Ovary (tissue), 9 donors: Measurements from ENCODE around the gene SMAD3. TPM values are rescaled to one million over a fixed set of nuclear protein-coding genes. Genes with fewer than 3 reads are reported as not detected.

Experiments
- DNase-seq, 5 donors: peaks; one replicate each; pipeline ENCODE4 v3.0.0-alpha.2; 2019 to 2020
- H3K27ac ChIP-seq, 2 donors: fragments of 200-600 bp; one replicate each; pipeline versions ENCODE4 v1.5.1 to v1.8.0; 2019 to 2022
- H3K27me3 ChIP-seq: fragments of 200-600 bp; one replicate; pipeline ENCODE4 v1.8.0; 2022
- H3K36me3 ChIP-seq: fragments of 200-600 bp; sonication (generic); one replicate; pipeline ENCODE4 v1.5.1; 2019
- H3K4me1 ChIP-seq: one replicate; pipeline ENCODE4 v1.8.1; 2013; ENCODE audit warnings: mild to moderate bottlenecking, moderate library complexity; ENCODE audit not compliant: insufficient read depth
- H3K4me3 ChIP-seq: fragments of 200-600 bp; sonication (generic); one replicate; pipeline ENCODE4 v1.5.1; 2017
- H3K9me3 ChIP-seq, 2 donors: fragments of 200-600 bp in 1 of 2; sonication (generic) in 1 of 2; one replicate each; pipeline versions ENCODE4 v1.5.1 to v1.8.1; 2013 to 2019; ENCODE audit warnings: mild to moderate bottlenecking in 1 of 2, moderate library complexity in 1 of 2
- CTCF ChIP-seq, 3 donors: fragments of 450-650 bp in 2 of 3; fragments of 200-600 bp in 1 of 3; IDR thresholded peaks; one replicate each; pipeline versions ENCODE4 v1.5.1 to v1.8.0; 2016 to 2022; ENCODE audit warnings: antibody characterized with exemption in 3 of 3, mild to moderate bottlenecking in 1 of 3
- EP300 ChIP-seq: sonication (generic); formaldehyde crosslinking; IDR thresholded peaks from one replicate; pipeline ENCODE4 v1.6.1; 2017; ENCODE audit warnings: antibody characterized with exemption
- POLR2A ChIP-seq: fragments of 450-650 bp; IDR thresholded peaks from one replicate; pipeline ENCODE4 v1.6.1; 2017; ENCODE audit warnings: antibody characterized with exemption, mild to moderate bottlenecking, moderate library complexity
- WGBS, 3 donors: extraction: QIAGEN DNeasy Blood & Tissue Kit in 1 of 3; methylation state at CpG; one replicate each; pipeline versions ENCODE4 v1.1.5 to v1.1.7; 2013 to 2017; 5-methylcytosine and 5-hydroxymethylcytosine counted together
- intact Hi-C, 4 donors: fragments of 100-400 bp; cut with DNase I; formaldehyde crosslinking; loops; one replicate each; pipeline versions ENCODE4 v1.11.0 to v1.15.1; 2022 to 2023
- polyA plus RNA-seq, 2 donors: library from polyadenylated mRNA; stranded (reverse); fragments of 200-250 nt in 1 of 2; fragments of 350-450 nt in 1 of 2; fragmentation: Illumina TruSeq in 1 of 2; extraction: RNeasy Lipid Tissue Mini Kit (QIAGEN cat#74804) in 1 of 2; gene quantifications; one replicate each; pipeline ENCODE4 v1.2.3, GENCODE V29; 2013 to 2014
- total RNA-seq, 7 donors: library from RNA; depleted of rRNA in 2 of 7; stranded (reverse); fragments of >200 nt in 2 of 7; fragmentation: NEBNext Ultra II Directional in 3 of 7; extraction: Animal tissue kit (Norgen Biotek cat#: 25700) in 3 of 7; gene quantifications; one replicate each; pipeline versions ENCODE4 v1.1.0 to v1.2.4, GENCODE V29; 2016 to 2023
- donor health status: DM: no; HTN: no; CAD: no; lungs with moderate emphysema.
- donor health status: DM: no; HTN: no; CAD: no.
- donor health status: Bipolar disorder and iron deficiency.
- donor health status: DM: yes; HTN: yes; CAD: no.
- donor health status: DM: no; HTN: no; CAD: no.
- donor health status: DM: yes; HTN: yes; CAD: no.

SMAD3 gene
- total and polyA plus RNA-seq, 9 donors: 18.7 to 78.6 (median 46.0) TPM

GRCh38 chr15:67108122-67108961, 42.9 kb downstream of the SMAD3 start:
- Histone ChIP-seq H3K4me3 (no peak overlapping the region), H3K27ac (no peak overlapping the region), H3K9me3 (no peaks in the 10 kb centered on the region), H3K27me3 (no peaks in the 10 kb centered on the region), H3K36me3 (no peaks in the 10 kb centered on the region), H3K4me1 (peaks cover 44% of the 10 kb centered on the region)
- TF ChIP-seq CTCF (IDR thresholded peaks at IDR 0.05) (no peak), POLR2A (no peak), EP300 (no peak)
- no peak for DNase-seq
- intact Hi-C loops: no loop called here
- WGBS, 3 donors: 72 to 82% (median 82%) methylated on average over 9 of the region's 9 CpGs

GRCh38 chr15:67109141-67110034, 44.0 kb downstream of the SMAD3 start:
- no peak for TF ChIP-seq EP300
- no peak for TF ChIP-seq CTCF (IDR thresholded peaks at IDR 0.05)
- TF ChIP-seq POLR2A: no peak
- peaks cover 42% of the 10 kb centered on the region for H3K4me1 ChIP-seq
- 21 to 37% (median 31%) methylated on average over 18 of the region's 18 CpGs for WGBS, 3 donors
- H3K4me3 ChIP-seq: no peak overlapping the region
- intact Hi-C loops: no loop called here
- H3K27me3 ChIP-seq: no peaks in the 10 kb centered on the region
- H3K9me3 ChIP-seq: no peaks in the 10 kb centered on the region
- H3K27ac ChIP-seq: peak overlapping the region in 1 of 2 donors; percentile 9
- DNase-seq: peak; percentile 66 to 83 (median 76)
- H3K36me3 ChIP-seq: no peaks in the 10 kb centered on the region

GRCh38 chr15:67110361-67110781, 45.0 kb downstream of the SMAD3 start:
- H3K9me3 ChIP-seq: no peaks in the 10 kb centered on the region
- 90 to 98% (median 97%) methylated on average over 5 of the region's 5 CpGs for WGBS, 3 donors
- H3K27ac ChIP-seq: no peak overlapping the region
- H3K4me3 ChIP-seq: no peak overlapping the region
- H3K27me3 ChIP-seq: no peaks in the 10 kb centered on the region
- TF ChIP-seq EP300: no peak
- H3K4me1 ChIP-seq: peaks cover 41% of the 10 kb centered on the region
- DNase-seq: no peak
- no peaks in the 10 kb centered on the region for H3K36me3 ChIP-seq
- intact Hi-C loops: no loop called here

GRCh38 chr15:67110958-67111864, 45.8 kb downstream of the SMAD3 start:
- Histone ChIP-seq H3K27ac (no peak overlapping the region), H3K36me3 (no peaks in the 10 kb centered on the region), H3K4me3 (no peak overlapping the region), H3K27me3 (no peaks in the 10 kb centered on the region), H3K9me3 (no peaks in the 10 kb centered on the region), H3K4me1 (peaks cover 41% of the 10 kb centered on the region)
- TF ChIP-seq CTCF (IDR thresholded peaks at IDR 0.05): no peak
- no peak for TF ChIP-seq POLR2A
- TF ChIP-seq EP300: no peak
- 93 to 97% (median 97%) methylated on average over 2 of the region's 2 CpGs for WGBS, 3 donors
- DNase-seq: no peak
- intact Hi-C loops: no loop called here
